GM23248 (cell line): ENCODE data around the gene EGFLAM. TPM values are rescaled to one million over a fixed set of nuclear protein-coding genes. Genes with fewer than 3 reads are reported as not detected.
A peak's percentile ranks its signal among the peaks of the same experiment; 100 is the strongest.

Experiments
- DNase-seq: peaks from one replicate; pipeline ENCODE4 v3.0.0-alpha.2; 2015
- H2AFZ ChIP-seq: fragments of 200-600 bp; sonication (generic); 2 replicates; pipeline ENCODE4 v1.6.1; 2016; ENCODE audit warnings: antibody characterized with exemption
- H3F3A ChIP-seq: fragments of 200-600 bp; sonication (generic); 2 replicates; pipeline ENCODE4 v1.6.1; 2016; ENCODE audit warnings: mild to moderate bottlenecking, antibody characterized with exemption, mixed run types; ENCODE audit not compliant: insufficient read depth
- H3K27ac ChIP-seq: fragments of 200-600 bp; sonication (generic); 2 replicates; pipeline ENCODE4 v1.5.1; 2016; ENCODE audit warnings: mild to moderate bottlenecking
- H3K27me3 ChIP-seq: fragments of 200-600 bp; sonication (generic); replicated peaks from 2 replicates; pipeline ENCODE4 v1.6.1; 2016; ENCODE audit warnings: mild to moderate bottlenecking; ENCODE audit not compliant: insufficient read depth
- H3K36me3 ChIP-seq: fragments of 200-600 bp; sonication (generic); 2 replicates; pipeline ENCODE4 v1.6.1; 2016; ENCODE audit warnings: low read depth, mild to moderate bottlenecking
- H3K4me1 ChIP-seq: fragments of 200-600 bp; sonication (generic); 2 replicates; pipeline ENCODE4 v1.6.1; 2016; ENCODE audit warnings: mild to moderate bottlenecking; ENCODE audit not compliant: insufficient read depth
- H3K4me2 ChIP-seq: fragments of 200-600 bp; sonication (generic); one replicate; pipeline ENCODE4 v1.6.1; 2016; ENCODE audit warnings: mild to moderate bottlenecking; ENCODE audit not compliant: unreplicated experiment
- H3K4me3 ChIP-seq: fragments of 200-600 bp; sonication (generic); 2 replicates; pipeline ENCODE4 v1.5.1; 2016; ENCODE audit warnings: mild to moderate bottlenecking
- H3K79me2 ChIP-seq: fragments of 200-600 bp; sonication (generic); 2 replicates; pipeline ENCODE4 v1.6.1; 2016; ENCODE audit warnings: mild to moderate bottlenecking; ENCODE audit not compliant: insufficient read depth
- H3K9ac ChIP-seq: fragments of 200-600 bp; sonication (generic); 2 replicates; pipeline ENCODE4 v1.6.1; 2016; ENCODE audit warnings: mild to moderate bottlenecking
- H3K9me2 ChIP-seq: fragments of 200-600 bp; sonication (generic); 2 replicates; pipeline ENCODE4 v1.6.1; 2016; ENCODE audit warnings: mixed run types, mild to moderate bottlenecking, moderate library complexity; ENCODE audit not compliant: insufficient read depth
- H3K9me3 ChIP-seq: fragments of 200-600 bp; sonication (generic); one replicate; pipeline ENCODE4 v1.6.1; 2017; ENCODE audit warnings: low read depth
- H4K20me1 ChIP-seq: fragments of 200-600 bp; sonication (generic); 2 replicates; pipeline ENCODE4 v1.6.0; 2016; ENCODE audit not compliant: insufficient read depth
- EZH2 ChIP-seq: fragments of 200-600 bp; sonication (generic); IDR thresholded peaks from 2 replicates; pipeline ENCODE4 v1.6.1; 2018; ENCODE audit warnings: antibody characterized with exemption, mild to moderate bottlenecking; ENCODE audit not compliant: insufficient read depth, poor library complexity, severe bottlenecking
- EZH2phosphoT487 ChIP-seq: fragments of 200-600 bp; sonication (generic); IDR thresholded peaks from 2 replicates; pipeline ENCODE4 v1.6.1; 2018; ENCODE audit warnings: antibody characterized with exemption, moderate library complexity, mild to moderate bottlenecking, low read depth; ENCODE audit not compliant: insufficient read depth
- WGBS, 2 experiments: methylation state at CpG; one replicate each; pipeline ENCODE4 v1.1.6; 2015 to 2017; ENCODE audit warnings: low lambda C conversion rate in 2 of 2, low coverage in 1 of 2; ENCODE audit errors: missing lambda C conversion rate in 2 of 2; 5-methylcytosine and 5-hydroxymethylcytosine counted together
- in situ Hi-C: fragments of 300-500 bp; cut with MboI; formaldehyde crosslinking; loops from 2 replicates; pipeline ENCODE4 v1.15.0; 2020
- polyA plus RNA-seq: library from polyadenylated mRNA; unstranded; fragments of >200 nt; fragmentation: Nextera tagmentation; extraction: Ambion mirVana; gene quantifications from 2 replicates; pipeline ENCODE4 v1.2.1, GENCODE V29; 2016
- total RNA-seq: library from RNA; depleted of rRNA; stranded (reverse); fragments of >200 nt; shearing (Covaris generic); gene quantifications from 2 replicates; pipeline ENCODE4 v1.2.3, GENCODE V29; 2014

The EGFLAM gene
- total and polyA plus RNA-seq, 2 experiments from 2014 or later, result not detected

- H3K9ac ChIP-seq, result no peak overlapping the region
- H3K4me3 ChIP-seq, result no peak overlapping the region
- H3K79me2 ChIP-seq, result no peaks in the 10 kb centered on the region
- no peaks in the 10 kb centered on the region for H3K9me3 ChIP-seq
- TF ChIP-seq EZH2 (no peak), EZH2phosphoT487 (no peak)
- H3K4me2 ChIP-seq, result no peak overlapping the region
- H3K27ac ChIP-seq, result no peak overlapping the region
- no peaks in the 10 kb centered on the region for H3K36me3 ChIP-seq
- no peaks in the 10 kb centered on the region for H4K20me1 ChIP-seq
- 66 to 72% methylated on average over 8 of the region's 8 CpGs for WGBS, 2 experiments
- H3F3A ChIP-seq, result no peaks in the 10 kb centered on the region
- in situ Hi-C loops, result no loop called here
- no peaks in the 10 kb centered on the region for H3K4me1 ChIP-seq
- no peaks in the 10 kb centered on the region for H3K9me2 ChIP-seq
- H3K27me3 ChIP-seq, result peaks cover 39% of the 10 kb centered on the region
- no peak for DNase-seq
- H2AFZ ChIP-seq, result no peak overlapping the region
Observed at GRCh38 chr5:38250763-38251448, 7.5 kb upstream of the EGFLAM start.

- H3K79me2 ChIP-seq, result no peaks in the 10 kb centered on the region
- H3K9ac ChIP-seq, result no peak overlapping the region
- H3K36me3 ChIP-seq, result no peaks in the 10 kb centered on the region
- H3K4me2 ChIP-seq, result no peak overlapping the region
- WGBS, 2 experiments, result 24 to 42% methylated on average over 1 of the region's 1 CpG
- H4K20me1 ChIP-seq, result no peaks in the 10 kb centered on the region
- H3K27ac ChIP-seq, result no peak overlapping the region
- H2AFZ ChIP-seq, result no peak overlapping the region
- in situ Hi-C loops, result no loop called here
- H3K9me3 ChIP-seq, result no peaks in the 10 kb centered on the region
- peaks cover 50% of the 10 kb centered on the region for H3K27me3 ChIP-seq
- no peaks in the 10 kb centered on the region for H3F3A ChIP-seq
- DNase-seq, result no peak
- H3K4me3 ChIP-seq, result no peak overlapping the region
- TF ChIP-seq EZH2, result no peak
- no peak for TF ChIP-seq EZH2phosphoT487
- H3K9me2 ChIP-seq, result no peaks in the 10 kb centered on the region
- H3K4me1 ChIP-seq, result no peaks in the 10 kb centered on the region
Observed at GRCh38 chr5:38253759-38254158, 4.6 kb upstream of the EGFLAM start.

- Histone ChIP-seq H3K9me2 (no peaks in the 10 kb centered on the region), H3K4me2 (no peak overlapping the region), H2AFZ (no peak overlapping the region), H3K27me3 (peaks cover 75% of the 10 kb centered on the region), H3K79me2 (no peaks in the 10 kb centered on the region), H3F3A (no peaks in the 10 kb centered on the region), H3K27ac (no peak overlapping the region), H3K4me1 (no peaks in the 10 kb centered on the region), H3K36me3 (no peaks in the 10 kb centered on the region), H3K4me3 (no peak overlapping the region), H3K9me3 (no peaks in the 10 kb centered on the region), H4K20me1 (no peaks in the 10 kb centered on the region), H3K9ac (no peak overlapping the region)
- TF ChIP-seq EZH2 (peak; percentile 65), EZH2phosphoT487 (no peak)
- in situ Hi-C loops, result no loop called here
- WGBS, 2 experiments, result 11 to 12% methylated on average over 33 to 42 of the region's 42 CpGs
- no peak for DNase-seq
Observed at GRCh38 chr5:38257308-38258041, 884 bp upstream of the EGFLAM start.

- Histone ChIP-seq H3K9ac (no peak overlapping the region), H3K4me3 (no peak overlapping the region), H3K27me3 (peaks cover 76% of the 10 kb centered on the region), H3K9me2 (no peaks in the 10 kb centered on the region), H3K79me2 (no peaks in the 10 kb centered on the region), H3K9me3 (no peaks in the 10 kb centered on the region), H3K4me1 (no peaks in the 10 kb centered on the region), H2AFZ (no peak overlapping the region), H4K20me1 (no peaks in the 10 kb centered on the region), H3K4me2 (no peak overlapping the region), H3K36me3 (no peaks in the 10 kb centered on the region), H3K27ac (no peak overlapping the region), H3F3A (no peaks in the 10 kb centered on the region)
- DNase-seq, result no peak
- 0 to 1% methylated on average over 10 to 13 of the region's 13 CpGs for WGBS, 2 experiments
- in situ Hi-C loops, result no loop called here
- peak; percentile 30 for TF ChIP-seq EZH2
- 0 out of 2 replicates have a peak, but pooled peaks have one; percentile 48 for TF ChIP-seq EZH2phosphoT487
Observed at GRCh38 chr5:38258042-38258318, 379 bp upstream of the EGFLAM start.
